ENCODE results near the gene DUSP28.

The DUSP28 gene

GRCh38 chr2:240572141-240573031 lies 12.2 kb downstream of the DUSP28 start:
- DNase-seq (ENCODE audit: low read depth, low spot score), result no peak

- no peak for DNase-seq (ENCODE audit: low read depth, low spot score)
These were observed 12.9 kb downstream of the DUSP28 start for GRCh38 chr2:240573071-240573515.

- DNase-seq (ENCODE audit: low read depth, low spot score), result no peak
These were observed 13.6 kb downstream of the DUSP28 start for GRCh38 chr2:240573516-240574385.

GRCh38 chr2:240574386-240575100 lies 14.4 kb downstream of the DUSP28 start:
- DNase-seq (ENCODE audit: low read depth, low spot score), result no peak

- DNase-seq (ENCODE audit: low read depth, low spot score), result no peak
These were observed 15.2 kb downstream of the DUSP28 start for GRCh38 chr2:240575101-240575965.

- DNase-seq (ENCODE audit: low read depth, low spot score), result no peak
These were observed 15.9 kb downstream of the DUSP28 start for GRCh38 chr2:240576036-240576435.

- DNase-seq (ENCODE audit: low read depth, low spot score), result no peak
These were observed 16.5 kb downstream of the DUSP28 start for GRCh38 chr2:240576436-240577205.

GRCh38 chr2:240577281-240578109 lies 17.3 kb downstream of the DUSP28 start:
- no peak for DNase-seq (ENCODE audit: low read depth, low spot score)

- no peak for DNase-seq (ENCODE audit: low read depth, low spot score)
These were observed 17.9 kb downstream of the DUSP28 start for GRCh38 chr2:240578110-240578450.

GRCh38 chr2:240578488-240578887 lies 18.3 kb downstream of the DUSP28 start:
- no peak for DNase-seq (ENCODE audit: low read depth, low spot score)

GRCh38 chr2:240579071-240579762 lies 19.1 kb downstream of the DUSP28 start:
- no peak for DNase-seq (ENCODE audit: low read depth, low spot score)

- no peak for DNase-seq (ENCODE audit: low read depth, low spot score)
These were observed 19.8 kb downstream of the DUSP28 start for GRCh38 chr2:240579771-240580614.

- no peak for DNase-seq (ENCODE audit: low read depth, low spot score)
These were observed 21.7 kb downstream of the DUSP28 start for GRCh38 chr2:240581811-240582210.

- no peak for DNase-seq (ENCODE audit: low read depth, low spot score)
These were observed 22.6 kb downstream of the DUSP28 start for GRCh38 chr2:240582781-240583180.

GRCh38 chr2:240583774-240584173 lies 23.6 kb downstream of the DUSP28 start:
- no peak for DNase-seq (ENCODE audit: low read depth, low spot score)

- no peak for DNase-seq (ENCODE audit: low read depth, low spot score)
These were observed 24.4 kb downstream of the DUSP28 start for GRCh38 chr2:240584486-240585031.

- no peak for DNase-seq (ENCODE audit: low read depth, low spot score)
These were observed 24.9 kb downstream of the DUSP28 start for GRCh38 chr2:240585101-240585500.
